Peyer's patch (tissue), 4 donors: ENCODE data around the gene MPC1. TPM values are rescaled to one million over a fixed set of nuclear protein-coding genes. Genes with fewer than 3 reads are reported as not detected.
"Not testable (repeated sequence)": the region's sequence is repeated elsewhere in the genome, so short reads cannot be mapped to it uniquely, and the experiment has no call there.

Experiments used
- DNase-seq, 3 donors: peaks; one replicate each; pipeline ENCODE4 v3.0.0-alpha.2; 2017 to 2019
- H3K27ac ChIP-seq, 4 donors: fragments of 200-600 bp; sonication (generic); one replicate each; pipeline ENCODE4 v1.5.1; 2016 to 2019
- H3K27me3 ChIP-seq, 2 donors: fragments of 200-600 bp; sonication (generic); one replicate each; pipeline ENCODE4 v1.5.1; 2019
- H3K36me3 ChIP-seq, 3 donors: fragments of 200-600 bp; sonication (generic); one replicate each; pipeline ENCODE4 v1.5.1; 2016 to 2019
- H3K4me1 ChIP-seq, 4 donors: fragments of 200-600 bp; sonication (generic); one replicate each; pipeline ENCODE4 v1.5.1; 2016 to 2019
- H3K4me3 ChIP-seq, 4 donors: fragments of 200-600 bp; sonication (generic); 1 replicate in 3 of 4; 2 replicates in 1 of 4; pipeline ENCODE4 v1.5.1; 2016 to 2019; ENCODE audit warnings: mild to moderate bottlenecking in 1 of 4
- H3K9me3 ChIP-seq, 4 donors: fragments of 200-600 bp; sonication (generic); one replicate each; pipeline ENCODE4 v1.5.1; 2016 to 2019; ENCODE audit warnings: mild to moderate bottlenecking in 1 of 4
- CTCF ChIP-seq, 6 experiments: fragments of 450-650 bp in 4 of 6; fragments of 200-600 bp in 2 of 6; sonication (generic) in 1 of 6; IDR thresholded peaks; one replicate each; pipeline ENCODE4 v1.5.1; 2017 to 2019; ENCODE audit warnings: antibody characterized with exemption in 6 of 6, mild to moderate bottlenecking in 3 of 6, moderate library complexity in 1 of 6
- POLR2A ChIP-seq, 2 donors: fragments of 450-650 bp; IDR thresholded peaks; one replicate each; pipeline ENCODE4 v1.5.1; 2017; ENCODE audit warnings: antibody characterized with exemption in 2 of 2, mild to moderate bottlenecking in 2 of 2, moderate library complexity in 2 of 2
- total RNA-seq, 4 donors: library from RNA; depleted of rRNA; stranded (reverse); fragments of >200 nt; gene quantifications; one replicate each; pipeline ENCODE4 v1.1.0, GENCODE V29; 2016

The MPC1 gene
- total RNA-seq, 4 donors from 2014 or later, result 45.6 to 75.3 (median 59.8) TPM

DNA sequence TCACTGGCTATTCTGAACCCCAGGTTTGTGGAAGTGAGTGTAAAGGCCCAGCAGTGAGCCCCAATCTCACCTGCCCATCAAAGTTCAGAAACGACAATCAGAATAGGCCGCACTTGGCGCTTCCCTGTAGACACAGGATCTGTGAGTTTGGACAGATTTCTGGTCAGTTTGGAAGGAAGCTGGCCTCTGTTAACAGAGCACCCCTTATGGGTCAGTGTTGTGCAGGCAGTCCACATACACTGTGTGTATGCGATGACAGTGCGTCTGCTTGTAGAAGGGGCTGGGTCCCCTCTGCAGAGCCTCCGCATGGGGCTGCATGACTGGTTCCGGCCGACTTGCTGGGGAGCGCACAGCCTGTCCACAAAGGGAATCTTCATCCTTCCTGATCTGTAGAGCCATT, 3.4 kb upstream of the MPC1 start:
- H3K4me3 ChIP-seq, result no peak overlapping the region
- no peak for TF ChIP-seq CTCF (IDR thresholded peaks at IDR 0.05)
- H3K9me3 ChIP-seq, result no peaks in the 10 kb centered on the region
- no peaks in the 10 kb centered on the region for H3K36me3 ChIP-seq
- DNase-seq, result no peak
- H3K27me3 ChIP-seq, result no peaks in the 10 kb centered on the region
- no peak overlapping the region for H3K27ac ChIP-seq
- peaks cover 0 to 9% (median 0%) of the 10 kb centered on the region in 4 donors for H3K4me1 ChIP-seq

DNA sequence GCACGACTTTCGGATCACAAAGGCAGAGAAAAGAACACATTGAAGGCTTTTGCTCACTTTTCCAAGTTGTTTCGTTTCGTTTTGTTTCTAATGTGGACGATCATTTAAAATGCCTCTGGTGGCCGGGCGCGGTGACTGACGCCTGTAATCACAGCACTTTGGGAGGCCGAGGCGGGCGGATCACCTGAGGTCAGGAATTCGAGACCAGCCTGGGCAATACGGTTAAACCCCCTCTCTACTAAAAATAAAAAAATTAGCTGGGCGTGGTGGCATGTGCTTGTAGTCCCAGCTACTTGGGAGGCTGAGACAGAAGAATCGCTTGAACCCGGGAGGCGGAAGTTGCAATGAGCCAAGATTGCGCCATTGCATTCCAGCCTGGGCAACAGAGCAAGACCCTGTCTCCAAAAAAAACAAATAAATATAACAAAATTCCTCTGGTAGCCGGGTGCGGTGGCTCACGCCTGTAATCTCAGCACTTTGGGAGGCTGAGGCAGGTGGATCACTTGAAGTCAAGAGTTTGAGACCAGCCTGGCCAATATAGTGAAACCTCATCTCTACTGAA, 1.1 kb upstream of the MPC1 start:
- H3K36me3 ChIP-seq, H3K4me1 ChIP-seq, H3K9me3 ChIP-seq, H3K27me3 ChIP-seq: not testable (repeated sequence)
- DNase-seq, result peak; percentile 44 to 71 (median 67)
- Histone ChIP-seq H3K4me3 (peak overlapping the region; percentile 82 to 98 (median 91)), H3K27ac (peak overlapping the region; percentile 95 to 96 (median 96))
- peak in 4 of 6 experiments; percentile 24 to 61 (median 55) for TF ChIP-seq CTCF (IDR thresholded peaks at IDR 0.05)

DNA sequence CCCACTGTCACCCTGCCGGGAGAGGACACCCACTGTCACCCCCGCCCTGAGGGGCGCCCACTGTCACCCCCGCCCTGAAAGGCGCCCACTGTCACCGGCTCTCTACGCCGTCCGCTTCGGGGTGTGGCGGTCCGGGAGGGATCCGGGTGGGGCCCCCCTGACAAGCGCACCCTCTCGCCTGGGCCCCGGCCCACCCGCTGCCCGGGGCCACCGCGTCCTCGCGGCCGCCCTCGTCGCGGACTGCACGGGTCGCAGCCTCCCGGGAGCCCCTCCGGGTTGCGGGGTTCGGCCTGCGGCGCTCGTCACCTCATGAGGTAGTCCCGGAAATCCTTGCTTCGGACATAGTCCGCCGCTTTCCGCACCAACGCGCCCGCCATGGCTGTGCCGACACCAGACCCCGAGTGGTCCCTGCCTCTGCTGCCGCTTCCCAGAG, 224 bp downstream of the MPC1 start:
- Histone ChIP-seq H3K27me3 (no peaks in the 10 kb centered on the region), H3K4me3 (peak overlapping the region; percentile 82 to 98 (median 91)), H3K9me3 (no peaks in the 10 kb centered on the region), H3K27ac (peak overlapping the region; percentile 95 to 96 (median 96)), H3K4me1 (peaks cover 0 to 9% (median 0%) of the 10 kb centered on the region in 4 donors), H3K36me3 (no peaks in the 10 kb centered on the region)
- no peak for DNase-seq
- peak in 1 of 2 donors; percentile 63 for TF ChIP-seq POLR2A (IDR thresholded peaks at IDR 0.05)
- TF ChIP-seq CTCF (IDR thresholded peaks at IDR 0.05), result no peak

DNA sequence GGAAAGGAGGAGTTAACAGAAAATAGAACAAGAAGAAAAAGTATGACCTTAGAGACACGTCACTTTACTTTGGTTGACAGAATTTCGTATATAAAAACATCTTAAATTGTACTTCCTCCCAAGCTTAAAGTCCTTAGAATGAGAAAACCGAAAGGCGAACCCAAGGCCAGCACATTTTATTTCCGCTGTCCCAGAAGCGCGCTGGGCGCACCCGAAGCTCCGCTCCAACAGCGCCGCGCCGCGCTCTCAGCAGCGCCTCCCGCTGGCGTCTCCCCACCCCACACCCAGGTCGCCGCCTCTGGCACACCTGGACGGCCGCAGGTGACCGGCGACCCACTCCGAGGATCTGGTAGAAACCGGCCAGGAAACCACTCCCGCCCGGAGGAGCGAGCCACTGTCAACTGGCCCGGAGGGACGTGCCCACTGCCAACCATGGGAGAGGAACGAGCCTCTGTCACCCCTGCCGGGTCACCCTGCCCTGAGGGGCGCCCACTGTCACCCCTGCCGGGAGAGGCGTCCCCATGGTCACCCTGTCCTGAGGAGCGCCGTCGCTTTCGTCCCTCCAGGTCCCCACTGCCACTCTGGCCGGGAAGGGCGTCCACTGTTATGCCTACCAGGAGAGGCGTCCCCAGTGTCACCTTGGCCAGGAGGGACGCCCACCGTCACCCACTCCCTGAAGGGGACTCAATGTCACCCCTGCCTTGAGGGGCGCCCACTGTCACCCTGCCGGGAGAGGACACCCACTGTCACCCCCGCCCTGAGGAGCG, 824 bp downstream of the MPC1 start:
- peak in 1 of 2 donors; percentile 39 for TF ChIP-seq POLR2A (IDR thresholded peaks at IDR 0.05)
- TF ChIP-seq CTCF (IDR thresholded peaks at IDR 0.05), result peak; percentile 64 to 94 (median 84)
- peak; percentile 78 to 94 (median 93) for DNase-seq
- Histone ChIP-seq H3K27me3 (no peaks in the 10 kb centered on the region), H3K4me1 (peaks cover 0 to 9% (median 0%) of the 10 kb centered on the region in 4 donors), H3K4me3 (peak overlapping the region; percentile 82 to 98 (median 91)), H3K36me3 (no peaks in the 10 kb centered on the region), H3K27ac (peak overlapping the region; percentile 95 to 96 (median 96)), H3K9me3 (no peaks in the 10 kb centered on the region)

- peak overlapping the region; percentile 82 to 98 (median 91) for H3K4me3 ChIP-seq
- H3K36me3 ChIP-seq, result no peaks in the 10 kb centered on the region
- peak overlapping the region; percentile 95 to 96 (median 96) for H3K27ac ChIP-seq
- no peak for DNase-seq
- H3K9me3 ChIP-seq, result no peaks in the 10 kb centered on the region
- no peak for TF ChIP-seq CTCF (IDR thresholded peaks at IDR 0.05)
- peaks cover 0 to 9% (median 0%) of the 10 kb centered on the region in 4 donors for H3K4me1 ChIP-seq
- H3K27me3 ChIP-seq, result no peaks in the 10 kb centered on the region
Measured at GRCh38 chr6:166381381-166381732, 1.4 kb downstream of the MPC1 start.
